Stimulated activated CD4-positive, alpha-beta T cell treated with anti-CD3 and anti-CD28 coated beads, TNF-alpha, amount 100 ng/mL, for 1 hour (primary cell): ENCODE results near the gene ADGRL4.
"Not testable (repeated sequence)": the region's sequence is repeated elsewhere in the genome, so short reads cannot be mapped to it uniquely, and the experiment has no call there.

Source experiments
- DNase-seq, 3 donors: peaks; one replicate each; pipeline ENCODE4 v3.0.0-alpha.2; 2020; ENCODE audit warnings: low read depth in 3 of 3, low spot score in 1 of 3

The ADGRL4 gene

GRCh38 chr1:78919150-78919549, 87.4 kb downstream of the ADGRL4 start:
- DNase-seq, result no peak

GRCh38 chr1:78918157-78918556, 88.4 kb downstream of the ADGRL4 start:
- DNase-seq, result no peak

GRCh38 chr1:78916986-78917385, 89.5 kb downstream of the ADGRL4 start:
- DNase-seq, result no peak

GRCh38 chr1:78913950-78914349, 92.6 kb downstream of the ADGRL4 start:
- DNase-seq, result no peak

- DNase-seq, result no peak
Observed at GRCh38 chr1:78911956-78912880, 94.3 kb downstream of the ADGRL4 start.

- DNase-seq, result no peak
Observed at GRCh38 chr1:78902641-78903040, 103.9 kb downstream of the ADGRL4 start.

- DNase-seq, result no peak
Observed at GRCh38 chr1:78894811-78895210, 111.7 kb downstream of the ADGRL4 start.

GRCh38 chr1:78892260-78892840, 114.2 kb downstream of the ADGRL4 start:
- no peak for DNase-seq

- no peak for DNase-seq
Observed at GRCh38 chr1:78887458-78887857, 119.1 kb downstream of the ADGRL4 start.

GRCh38 chr1:78884685-78885452, 121.7 kb downstream of the ADGRL4 start:
- no peak for DNase-seq

GRCh38 chr1:78880223-78880622, 126.3 kb downstream of the ADGRL4 start:
- DNase-seq, result no peak

GRCh38 chr1:78875986-78876385, 130.5 kb downstream of the ADGRL4 start:
- DNase-seq, result not testable (repeated sequence)

- DNase-seq, result not testable (repeated sequence)
Observed at GRCh38 chr1:78872801-78873200, 133.7 kb downstream of the ADGRL4 start.

GRCh38 chr1:78871249-78871648, 135.3 kb downstream of the ADGRL4 start:
- no peak for DNase-seq

GRCh38 chr1:78869136-78869535, 137.4 kb downstream of the ADGRL4 start:
- DNase-seq, result no peak

GRCh38 chr1:78864175-78864574, 142.4 kb downstream of the ADGRL4 start:
- no peak for DNase-seq

- no peak for DNase-seq
Observed at GRCh38 chr1:78856096-78856495, 150.4 kb downstream of the ADGRL4 start.

- DNase-seq, result no peak
Observed at GRCh38 chr1:78855258-78855657, 151.3 kb downstream of the ADGRL4 start.

GRCh38 chr1:78854556-78854955, 152.0 kb downstream of the ADGRL4 start:
- DNase-seq, result no peak

GRCh38 chr1:78843546-78843945, 163.0 kb downstream of the ADGRL4 start:
- no peak for DNase-seq

GRCh38 chr1:78843111-78843510, 163.4 kb downstream of the ADGRL4 start:
- DNase-seq, result no peak
